CD4-positive, alpha-beta T cell treated with Interleukin-6 for 4 hours (primary cell): Measurements from ENCODE around the gene TRMT1.
A peak's percentile ranks its signal among the peaks of the same experiment; 100 is the strongest.

ENCODE experiments used
- DNase-seq: peaks from one replicate; pipeline ENCODE4 v3.0.0-alpha.2; 2020; ENCODE audit warnings: mixed read lengths

TRMT1 gene

DNA sequence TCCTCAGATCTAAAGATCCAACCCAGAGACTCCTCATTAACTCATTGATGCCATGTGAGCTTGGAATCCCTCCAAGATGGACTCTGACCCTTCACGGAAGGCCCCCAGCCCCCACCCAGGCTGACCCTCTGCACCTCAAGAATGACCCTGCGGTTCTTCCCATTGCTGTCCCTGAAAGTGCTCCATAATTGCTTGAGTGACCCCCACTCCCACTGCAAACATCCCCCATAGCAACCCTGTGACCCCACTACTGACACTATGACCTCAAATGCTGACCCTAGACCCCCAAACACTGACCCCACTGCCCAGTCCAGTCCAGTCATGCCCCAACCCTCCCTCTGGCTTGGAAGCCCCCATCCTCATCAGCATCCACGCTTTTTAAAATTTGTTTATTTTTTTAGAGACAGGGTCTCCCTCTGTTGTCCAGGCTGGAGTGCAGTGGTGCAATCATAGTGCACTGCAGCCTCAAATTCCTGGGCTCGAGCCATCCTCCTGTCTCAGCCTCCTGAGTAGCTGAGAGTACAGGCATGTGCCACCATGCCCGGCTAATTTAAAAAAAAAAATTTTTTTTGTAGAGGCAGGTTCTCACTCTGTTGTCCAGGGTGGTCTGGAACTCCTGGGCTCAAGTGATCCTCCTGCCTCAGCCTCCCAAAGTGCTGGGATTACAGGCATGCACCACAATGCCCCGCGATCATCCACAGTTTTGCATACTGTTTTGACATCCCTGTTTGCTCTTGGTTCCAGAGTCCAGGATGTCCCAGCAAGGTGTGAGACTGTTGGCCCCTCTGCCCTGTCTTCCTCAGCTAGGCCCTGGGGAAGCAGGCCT lies 14.7 kb downstream of the TRMT1 start:
- DNase-seq, result no peak

DNA sequence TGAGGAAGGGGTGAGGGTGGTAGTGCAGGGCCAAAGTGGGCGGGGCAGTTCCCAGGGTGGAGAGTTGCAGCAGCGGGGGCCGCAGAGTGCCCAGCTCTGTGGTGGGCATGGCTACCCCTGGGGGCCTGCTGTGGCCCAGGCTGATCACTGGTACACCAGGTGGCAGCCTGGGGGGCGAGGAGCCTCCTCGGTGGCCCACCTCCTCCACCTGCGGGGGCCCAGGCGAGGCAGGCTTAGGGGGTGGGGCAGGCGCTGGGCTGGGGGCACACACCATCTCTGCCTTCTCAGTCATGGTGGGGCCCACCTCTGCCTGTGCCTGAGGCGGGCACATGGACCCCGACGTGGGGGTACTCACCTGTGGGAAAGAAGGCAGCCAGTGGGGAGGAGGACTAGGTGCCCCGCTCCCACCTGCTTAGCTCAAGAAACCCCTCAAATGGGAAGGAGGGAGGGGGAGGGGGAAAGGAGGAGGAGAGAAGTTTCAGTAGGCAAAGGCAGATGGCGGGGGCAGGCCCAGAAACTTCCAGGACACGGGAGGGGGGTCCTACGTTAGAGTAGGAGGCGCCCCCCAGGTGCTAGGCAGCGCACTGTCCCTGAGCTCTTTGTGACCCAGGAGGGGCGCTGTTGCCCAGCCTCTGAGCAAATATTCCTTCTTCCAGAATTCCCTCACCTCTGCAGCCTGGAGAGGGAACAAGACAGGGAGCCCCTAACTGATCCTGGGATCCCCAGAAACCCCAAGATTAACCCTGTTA lies 15.5 kb downstream of the TRMT1 start:
- DNase-seq, result no peak

DNA sequence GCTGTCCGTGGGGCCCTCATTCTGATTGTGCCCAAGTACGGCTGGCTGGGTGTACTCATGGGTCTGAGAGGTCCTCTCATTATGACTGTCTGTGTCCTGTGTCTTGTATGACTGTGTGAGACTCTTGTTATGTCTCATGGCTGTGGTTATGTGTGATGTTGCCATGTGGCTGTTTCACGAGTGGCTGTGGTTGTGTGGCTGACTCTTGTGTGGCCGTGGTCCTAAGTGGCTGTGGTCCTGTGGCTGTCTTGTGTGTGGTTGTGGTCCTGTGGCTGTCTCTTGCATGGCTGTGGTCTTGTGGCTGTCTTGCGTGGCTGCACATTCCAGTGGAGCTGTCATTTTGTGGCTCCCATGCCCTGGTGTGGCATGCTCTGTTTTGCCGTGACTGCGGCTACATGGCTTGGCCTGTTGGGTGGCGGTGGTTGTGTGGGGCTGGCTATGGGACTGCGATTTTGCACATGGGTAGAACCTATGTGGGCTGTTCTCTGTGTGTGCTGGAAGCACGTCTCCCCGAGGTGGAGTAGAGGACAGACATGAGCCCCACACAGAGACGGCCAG lies 16.4 kb downstream of the TRMT1 start:
- peak; percentile 67 for DNase-seq

DNA sequence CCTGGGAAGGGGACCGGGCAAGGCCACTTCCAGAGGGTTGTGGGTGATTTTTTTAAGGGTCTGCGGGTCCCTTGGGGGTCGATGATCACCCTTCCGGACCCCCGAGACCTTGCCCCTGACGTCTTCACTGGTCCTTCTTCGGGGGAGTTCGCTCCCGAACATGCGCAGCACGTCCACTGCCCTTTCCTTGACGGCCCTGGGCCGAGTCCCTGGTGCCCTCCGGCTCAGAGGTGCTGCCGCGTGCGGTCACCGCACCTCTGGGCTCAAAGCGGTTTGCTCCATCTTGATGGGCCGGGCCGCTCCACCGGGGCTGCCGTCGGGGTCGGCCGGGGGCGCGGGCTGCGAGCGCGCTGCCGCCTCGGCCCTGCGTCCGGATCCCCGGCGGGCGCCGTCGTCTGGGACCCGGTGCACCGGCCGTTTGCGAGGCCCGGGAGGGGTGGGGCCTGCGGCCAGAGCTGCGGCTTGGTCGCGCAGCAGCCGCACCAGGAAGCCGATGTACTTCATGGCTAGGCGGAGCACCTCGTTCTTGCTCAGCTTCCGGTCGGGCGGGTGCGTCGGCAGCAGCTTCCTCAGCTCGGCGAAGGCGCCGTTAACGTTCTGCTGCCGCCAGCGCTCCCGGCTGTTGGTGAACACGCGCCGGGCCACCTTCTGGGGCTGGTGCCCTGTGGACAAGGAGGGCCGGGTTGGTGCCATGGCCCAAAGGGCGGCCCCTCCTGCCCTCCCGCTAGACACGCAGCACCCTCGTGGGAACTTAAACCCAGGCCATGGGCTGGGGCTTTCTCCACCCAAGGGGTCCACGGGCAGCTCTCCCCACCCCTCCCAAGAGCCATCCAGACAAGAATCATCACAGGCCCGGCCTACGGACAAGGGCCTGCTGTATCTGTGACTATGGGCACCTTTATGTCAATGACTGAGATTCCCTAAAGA lies 17.2 kb downstream of the TRMT1 start:
- peak; percentile 87 for DNase-seq

- peak; percentile 66 for DNase-seq
Observed at GRCh38 chr19:13098277-13099072, 18.1 kb downstream of the TRMT1 start.

DNA sequence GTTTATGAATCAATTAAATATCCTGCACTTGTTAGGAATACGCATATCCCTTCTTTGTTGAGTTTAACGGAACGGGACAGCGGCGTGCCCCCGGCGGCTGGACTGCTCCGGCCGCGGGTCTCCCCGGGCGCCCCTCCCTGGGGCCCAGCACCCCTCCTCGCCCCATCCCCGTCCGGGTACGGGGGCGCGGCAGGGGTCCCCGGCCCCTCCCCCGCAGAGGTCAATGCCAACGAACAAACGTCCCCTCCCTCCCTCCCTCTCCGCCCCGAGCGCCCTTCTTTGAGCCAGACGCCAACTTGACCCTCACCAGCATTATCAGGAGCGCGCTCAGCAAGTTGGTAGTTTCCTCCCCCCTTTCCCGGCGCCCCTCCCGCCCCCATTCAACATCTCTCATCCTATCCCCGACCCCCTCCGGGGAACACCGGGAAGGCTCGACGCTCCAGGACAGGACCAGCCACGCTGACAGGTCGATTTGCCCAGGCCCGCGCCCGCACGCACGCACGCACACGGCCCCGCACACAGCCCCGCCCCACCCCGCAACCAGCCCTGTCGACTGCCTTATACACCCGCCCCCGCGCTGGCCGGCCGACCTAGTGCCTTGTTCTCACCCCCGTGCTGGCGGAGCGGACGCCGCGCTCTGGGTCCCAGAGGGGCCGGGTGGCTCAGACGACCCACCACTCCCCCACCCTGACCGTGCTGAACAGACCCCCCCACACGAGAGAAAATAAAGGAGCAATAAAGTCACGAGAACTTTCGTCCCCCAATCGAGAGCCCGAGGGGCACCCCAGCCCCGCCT lies 18.9 kb downstream of the TRMT1 start:
- DNase-seq, result peak; percentile 30

DNA sequence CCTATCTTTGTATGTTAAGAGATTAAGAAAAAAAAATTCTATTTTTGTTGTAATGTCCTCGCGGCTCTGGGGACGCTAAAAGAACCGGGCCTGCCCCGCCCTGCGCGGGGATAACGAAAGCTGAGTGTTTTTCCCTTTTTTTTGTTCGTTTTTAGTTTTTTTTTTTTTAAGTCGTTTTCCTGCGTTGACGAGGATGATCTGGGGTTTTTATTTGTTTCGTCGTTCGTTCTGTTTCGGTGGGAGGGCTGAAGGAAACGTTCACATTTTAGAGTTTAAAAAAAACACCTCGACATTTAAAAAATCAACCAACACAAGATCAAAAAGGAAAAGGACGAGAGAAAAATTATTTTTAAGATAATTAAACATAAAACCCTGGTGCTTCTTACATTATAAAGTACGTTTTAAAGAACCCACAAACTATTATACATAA lies 19.5 kb downstream of the TRMT1 start:
- no peak for DNase-seq

DNA sequence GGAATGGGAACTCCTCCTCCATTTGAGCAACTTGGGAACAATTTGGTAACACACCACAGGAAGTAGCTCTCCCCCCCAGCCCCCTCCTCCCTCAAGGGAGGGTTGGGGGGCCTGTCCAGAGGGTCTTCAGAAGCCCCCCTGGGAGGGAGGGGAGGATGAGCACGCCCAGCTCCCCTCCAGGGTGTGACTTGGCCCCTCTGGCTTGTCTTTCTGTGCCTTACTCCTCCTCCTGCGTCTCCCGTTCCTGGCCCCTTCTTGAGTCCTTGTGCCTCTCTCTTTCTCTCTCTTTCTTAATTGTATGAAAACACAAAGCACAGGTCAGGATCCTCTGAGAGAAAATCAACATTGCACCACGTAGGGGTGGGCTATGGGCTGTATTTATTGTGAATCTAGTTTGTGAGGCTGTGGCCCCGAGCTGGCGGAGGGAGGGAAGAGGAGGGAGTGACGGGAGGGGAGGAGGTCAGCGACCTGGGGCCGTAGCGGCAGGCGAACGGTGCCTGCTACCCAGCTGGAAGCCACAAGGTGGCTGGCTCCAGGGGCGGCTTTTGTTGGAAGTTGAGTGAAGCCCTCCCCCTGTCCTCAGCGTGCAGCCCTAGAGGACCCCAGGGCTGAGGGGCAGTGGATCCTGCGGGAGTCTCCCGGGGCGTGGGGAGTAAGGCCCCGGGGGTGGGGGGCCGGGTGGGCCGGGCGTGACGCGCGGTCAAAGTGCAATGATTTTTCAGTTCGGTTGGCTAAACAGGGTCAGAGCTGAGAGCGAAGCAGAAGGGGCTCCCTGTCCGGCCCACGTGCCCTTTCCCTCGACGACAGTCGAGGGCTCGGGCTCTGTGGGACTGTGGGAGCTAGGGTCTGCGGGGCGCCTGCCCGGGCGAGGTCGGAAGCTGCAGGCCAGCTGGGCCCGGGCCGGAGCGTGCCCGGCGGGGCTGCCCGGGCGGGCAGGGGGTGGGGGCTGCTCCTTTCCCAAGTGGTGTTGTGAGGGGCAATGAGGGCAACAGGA lies 20.3 kb downstream of the TRMT1 start:
- DNase-seq, result no peak

DNA sequence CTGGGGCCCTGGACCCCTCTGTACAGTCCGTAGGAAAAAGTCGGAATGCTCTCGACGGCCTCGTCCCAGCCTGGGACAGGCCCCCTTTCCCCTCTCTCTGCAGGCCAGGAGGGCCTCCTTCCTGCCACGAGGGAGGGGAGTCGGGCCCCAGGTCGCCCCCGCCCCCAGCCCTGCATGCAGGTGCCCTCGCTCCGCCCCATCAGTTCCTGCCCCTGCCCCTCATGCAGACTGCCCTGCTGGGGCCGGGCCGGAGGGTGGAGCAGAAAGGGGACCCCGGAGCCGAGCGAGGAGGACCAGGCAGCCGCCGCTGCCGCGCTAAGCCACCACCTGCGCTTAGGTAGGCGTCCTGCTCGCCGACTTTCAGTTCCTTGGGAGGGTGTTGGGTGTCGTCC lies 21.2 kb downstream of the TRMT1 start:
- DNase-seq, result peak; percentile 30

DNA sequence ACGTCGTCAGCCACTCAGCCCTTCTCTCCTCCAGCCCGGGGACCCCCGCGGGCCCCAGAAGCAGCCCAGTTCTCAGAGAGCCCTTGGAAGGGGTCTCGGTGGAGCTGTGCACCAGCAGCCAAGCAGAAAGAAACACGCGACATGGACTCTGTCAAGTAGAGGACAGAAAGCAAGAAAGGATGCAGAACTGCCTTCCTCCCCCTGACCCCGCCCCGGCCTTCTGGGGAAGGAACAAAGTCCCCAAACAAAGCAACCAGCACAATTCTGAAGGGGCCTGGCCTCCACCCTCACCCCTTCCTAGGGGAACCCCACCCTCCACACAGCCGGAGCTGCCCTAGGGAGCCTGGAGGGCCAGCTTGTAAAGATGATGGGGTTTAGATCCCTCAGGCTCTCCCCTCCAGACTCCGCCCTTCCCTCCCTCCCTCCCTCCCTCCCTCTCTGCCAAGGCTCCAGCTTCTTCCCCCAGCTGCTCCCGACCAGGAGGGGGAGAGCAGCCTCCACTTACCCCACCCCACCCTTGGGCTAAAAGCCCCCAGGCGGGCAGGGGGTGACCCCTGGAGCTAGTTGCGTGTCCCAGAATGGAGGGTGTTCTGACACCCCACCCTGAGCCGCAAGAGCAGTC lies 21.7 kb downstream of the TRMT1 start:
- DNase-seq, result peak; percentile 9

DNA sequence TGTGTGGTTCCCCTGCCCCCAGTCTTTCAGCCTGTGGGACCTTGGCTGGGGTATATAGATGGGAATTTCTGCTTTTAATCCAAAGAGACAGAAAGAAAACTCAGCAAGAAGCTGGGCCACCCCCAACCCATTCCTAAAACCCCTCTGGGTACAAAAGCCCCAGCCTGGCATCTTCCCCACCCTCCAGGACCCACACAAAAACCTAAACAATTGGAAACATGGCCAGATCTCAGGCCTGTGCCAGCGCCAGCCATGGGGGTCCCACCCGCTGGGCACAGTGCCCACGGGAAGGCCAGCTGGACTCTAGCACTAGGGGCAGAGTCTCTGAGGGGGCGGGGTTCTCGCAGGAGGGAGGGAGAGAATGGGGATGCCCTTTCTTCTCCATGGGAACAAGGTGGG lies 22.4 kb downstream of the TRMT1 start:
- DNase-seq, result no peak

DNA sequence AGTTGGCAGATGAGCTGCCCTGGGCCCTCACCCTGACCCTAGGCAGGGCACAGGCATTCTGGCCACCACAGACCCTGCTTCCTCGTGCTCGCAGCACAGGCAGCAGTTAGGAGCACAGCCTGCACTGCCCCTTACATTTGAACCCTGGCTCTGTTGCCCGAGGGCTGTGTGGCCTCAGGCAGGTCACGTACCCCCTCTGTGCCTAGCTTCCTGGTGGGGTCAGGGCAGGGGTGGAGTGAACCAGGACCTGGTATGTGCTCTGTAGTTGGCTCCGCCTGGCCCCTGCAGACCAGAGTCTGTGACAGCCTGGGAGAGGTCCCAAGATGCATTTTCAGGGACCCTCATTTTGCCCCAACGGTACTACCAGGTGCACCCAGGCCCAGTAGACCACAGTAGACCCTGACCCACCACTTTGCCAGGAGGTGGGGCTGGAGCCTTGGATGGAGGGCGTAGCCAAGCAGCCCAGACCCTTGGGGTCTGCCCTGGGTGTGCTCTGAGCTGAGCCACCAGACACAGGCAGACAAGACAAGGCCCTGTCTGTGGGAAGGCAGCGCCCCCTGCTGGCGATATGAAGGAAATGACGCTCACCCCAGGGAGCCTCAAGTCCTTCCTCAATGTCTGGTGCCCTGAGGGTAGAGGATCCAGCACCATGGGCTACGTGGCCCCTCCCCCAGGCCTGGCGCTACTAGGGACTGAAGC lies 23.0 kb downstream of the TRMT1 start:
- DNase-seq, result peak; percentile 83

- no peak for DNase-seq
Observed at GRCh38 chr19:13092606-13093235, 23.8 kb downstream of the TRMT1 start.

- DNase-seq, result no peak
Observed at GRCh38 chr19:13092158-13092543, 24.4 kb downstream of the TRMT1 start.

DNA sequence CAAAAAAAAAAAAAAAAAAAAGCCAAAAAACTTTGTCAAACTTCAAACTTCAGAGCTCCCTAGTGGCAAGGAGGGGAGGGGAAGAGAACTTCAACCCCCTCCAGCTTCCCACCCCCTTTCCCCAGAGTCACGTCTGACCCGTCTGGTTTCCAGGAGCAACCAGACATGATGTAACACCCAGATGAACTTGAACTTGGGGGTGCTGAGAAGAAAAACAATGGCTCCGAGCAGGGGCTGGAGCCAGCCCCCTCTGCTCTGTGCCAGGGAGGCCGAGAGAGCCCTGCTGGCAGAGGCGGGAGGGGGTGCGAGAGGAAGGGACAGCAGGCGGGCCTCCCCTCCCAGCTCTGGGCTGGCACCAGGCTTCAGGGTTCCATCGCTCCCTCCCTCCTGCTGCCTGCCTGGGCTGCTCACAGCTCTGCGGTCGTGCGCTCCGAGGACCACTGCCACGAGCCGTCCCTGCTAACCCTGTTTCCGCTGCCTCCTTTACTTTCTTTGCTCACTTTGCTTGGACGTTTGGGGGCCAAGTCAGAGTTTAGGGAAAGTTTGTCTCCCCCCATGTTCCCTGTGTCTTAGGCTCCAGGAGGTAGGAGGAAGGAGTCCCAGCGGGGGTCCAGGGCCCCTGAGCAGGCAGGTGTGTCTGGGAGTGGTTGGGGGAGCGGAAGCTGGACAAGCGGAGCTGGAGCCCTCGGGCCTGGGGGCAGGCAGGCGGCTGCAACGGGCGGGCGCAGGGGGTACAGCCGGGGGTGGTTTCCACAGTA lies 25.0 kb downstream of the TRMT1 start:
- DNase-seq, result no peak

DNA sequence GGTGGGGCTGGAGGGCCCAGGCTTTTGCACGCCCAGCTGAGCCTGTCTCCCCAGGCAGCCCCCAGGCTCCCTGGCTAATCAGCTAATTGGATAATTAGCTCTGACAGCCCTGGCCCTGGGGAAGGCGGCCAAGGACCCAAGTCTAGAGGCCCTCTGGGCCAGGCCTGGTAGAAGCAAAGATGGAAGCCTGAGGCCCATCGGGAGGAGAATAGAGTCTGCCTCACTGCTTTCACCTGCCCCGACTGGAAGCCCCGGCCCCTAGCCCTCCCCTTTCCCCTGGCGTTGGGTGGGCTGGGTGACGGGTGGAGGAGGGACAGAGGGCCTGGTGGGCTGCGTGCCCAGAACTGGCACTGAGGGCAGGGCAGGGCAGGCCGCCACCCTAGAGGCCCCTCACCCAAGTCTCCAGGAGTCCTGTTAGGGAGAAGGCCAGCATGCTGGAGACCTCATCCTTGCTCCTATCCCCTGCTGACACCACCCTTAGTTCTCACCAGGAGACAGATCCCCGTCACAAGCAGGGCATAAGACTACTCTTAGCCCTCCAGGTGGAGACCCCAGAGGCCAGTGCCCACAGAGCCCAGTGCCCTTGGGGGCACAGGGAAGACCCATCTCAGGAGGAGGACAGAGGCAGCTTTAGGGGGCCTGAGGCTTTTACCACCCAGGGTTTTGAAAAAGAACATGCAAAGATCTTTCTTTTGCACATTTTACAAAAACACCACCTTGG lies 25.9 kb downstream of the TRMT1 start:
- no peak for DNase-seq
